Thyroid gland (tissue), 4 donors: ENCODE measurements around the gene MZF1. TPM values are rescaled to one million over a fixed set of nuclear protein-coding genes. Genes with fewer than 3 reads are reported as not detected.
A peak's percentile ranks its signal among the peaks of the same experiment; 100 is the strongest.

Experiments used
- DNase-seq, 2 donors: peaks; one replicate each; pipeline ENCODE4 v3.0.0-alpha.2; 2019
- H3K27ac ChIP-seq, 3 donors: fragments of 200-600 bp; sonication (generic); 1 replicate in 2 of 3; 2 replicates in 1 of 3; pipeline ENCODE4 v1.5.1; 2016 to 2019; ENCODE audit warnings: mild to moderate bottlenecking in 1 of 3, moderate library complexity in 1 of 3
- H3K27me3 ChIP-seq: fragments of 200-600 bp; sonication (generic); one replicate; pipeline ENCODE4 v1.5.1; 2019
- H3K36me3 ChIP-seq, 2 donors: fragments of 200-600 bp; sonication (generic); one replicate each; pipeline ENCODE4 v1.5.1; 2016 to 2019
- H3K4me1 ChIP-seq, 2 donors: fragments of 200-600 bp; sonication (generic); one replicate each; pipeline ENCODE4 v1.5.1; 2017 to 2019
- H3K4me3 ChIP-seq, 3 donors: fragments of 200-600 bp; sonication (generic); replicated peaks in 1 of 3; 1 replicate in 2 of 3; 2 replicates in 1 of 3; pipeline ENCODE4 v1.5.1; 2016; ENCODE audit warnings: mild to moderate bottlenecking in 1 of 3
- H3K9me3 ChIP-seq: fragments of 200-600 bp; sonication (generic); one replicate; pipeline ENCODE4 v1.5.1; 2017
- CTCF ChIP-seq, 6 experiments: fragments of 200-600 bp in 3 of 6; fragments of 450-650 bp in 3 of 6; sonication (generic) in 3 of 6; IDR thresholded peaks; one replicate each; pipeline ENCODE4 v1.5.1; 2016 to 2019; ENCODE audit warnings: antibody characterized with exemption in 6 of 6, mild to moderate bottlenecking in 2 of 6, inconsistent platforms in 1 of 6, moderate library complexity in 1 of 6
- POLR2A ChIP-seq, 2 donors: fragments of 450-650 bp; IDR thresholded peaks; one replicate each; pipeline ENCODE4 v1.6.1; 2017; ENCODE audit warnings: antibody characterized with exemption in 2 of 2, mild to moderate bottlenecking in 2 of 2, moderate library complexity in 1 of 2
- WGBS, 2 donors: methylation state at CpG; one replicate each; pipeline ENCODE4 v1.1.5; 2017; 5-methylcytosine and 5-hydroxymethylcytosine counted together
- intact Hi-C: fragments of 100-400 bp; cut with DNase I; formaldehyde crosslinking; loops from one replicate; pipeline ENCODE4 v1.15.1; 2023
- total RNA-seq, 4 donors: library from RNA; depleted of rRNA; stranded (reverse); fragments of >200 nt; gene quantifications; one replicate each; pipeline ENCODE4 v1.2.3, GENCODE V29; 2016

Gene MZF1
- total RNA-seq, 4 donors from 2014 or later = 55.0 to 82.7 (median 70.5) TPM

DNA sequence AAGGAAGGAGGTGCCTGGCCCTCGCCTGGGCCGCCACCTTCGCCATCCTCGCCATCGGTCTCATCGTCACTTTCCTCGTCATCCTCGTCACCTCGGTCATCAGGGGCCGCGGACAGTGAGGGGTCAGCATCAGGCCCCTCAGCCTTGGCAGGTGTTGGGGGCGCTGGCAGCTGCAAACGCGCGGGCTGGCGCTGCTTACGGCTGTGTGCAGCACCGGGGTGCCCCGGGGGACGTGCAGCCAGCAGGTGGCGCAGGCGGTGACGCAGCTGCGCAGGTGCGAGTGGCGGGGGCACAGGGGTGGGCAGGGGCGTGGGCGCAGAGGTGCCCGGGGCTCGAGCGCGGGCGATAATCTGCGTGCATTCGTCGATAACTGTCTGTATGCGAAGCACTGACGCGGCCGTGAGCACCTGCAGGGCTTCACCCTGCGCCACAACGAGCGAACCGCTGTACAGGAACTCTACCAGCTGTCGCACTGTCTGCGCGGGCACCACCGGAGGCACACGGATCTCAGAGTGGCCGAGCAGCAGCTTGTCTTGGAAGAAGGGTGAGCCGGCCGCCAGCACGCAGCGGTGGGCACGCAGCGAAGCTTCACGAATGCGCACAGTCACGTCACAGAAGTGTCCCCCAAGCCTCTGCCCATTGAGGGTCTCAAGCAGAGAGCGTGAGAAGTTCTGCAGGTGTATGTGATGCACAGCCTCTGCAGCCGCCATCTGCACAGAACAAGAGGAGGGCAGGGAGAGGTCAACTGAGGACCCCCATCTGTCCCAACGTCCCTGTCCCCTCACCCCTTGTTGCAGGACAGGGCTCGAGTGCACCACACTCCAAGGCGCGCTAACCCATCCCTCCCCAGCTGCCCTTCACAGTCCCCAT is 55.9 kb downstream of the MZF1 start:
- no peak overlapping the region for H3K27ac ChIP-seq
- 90 to 95% methylated on average over 34 to 60 of the region's 65 CpGs for WGBS, 2 donors
- no peak for TF ChIP-seq CTCF (IDR thresholded peaks at IDR 0.05)
- TF ChIP-seq POLR2A (IDR thresholded peaks at IDR 0.05) = no peak
- peaks cover 30 to 38% of the 10 kb centered on the region in 2 donors for H3K4me1 ChIP-seq
- H3K36me3 ChIP-seq = peaks cover 14 to 15% of the 10 kb centered on the region in 2 donors
- no peaks in the 10 kb centered on the region for H3K9me3 ChIP-seq
- DNase-seq = no peak
- intact Hi-C loops = no loop called here
- no peaks in the 10 kb centered on the region for H3K27me3 ChIP-seq
- no peak overlapping the region for H3K4me3 ChIP-seq

DNA sequence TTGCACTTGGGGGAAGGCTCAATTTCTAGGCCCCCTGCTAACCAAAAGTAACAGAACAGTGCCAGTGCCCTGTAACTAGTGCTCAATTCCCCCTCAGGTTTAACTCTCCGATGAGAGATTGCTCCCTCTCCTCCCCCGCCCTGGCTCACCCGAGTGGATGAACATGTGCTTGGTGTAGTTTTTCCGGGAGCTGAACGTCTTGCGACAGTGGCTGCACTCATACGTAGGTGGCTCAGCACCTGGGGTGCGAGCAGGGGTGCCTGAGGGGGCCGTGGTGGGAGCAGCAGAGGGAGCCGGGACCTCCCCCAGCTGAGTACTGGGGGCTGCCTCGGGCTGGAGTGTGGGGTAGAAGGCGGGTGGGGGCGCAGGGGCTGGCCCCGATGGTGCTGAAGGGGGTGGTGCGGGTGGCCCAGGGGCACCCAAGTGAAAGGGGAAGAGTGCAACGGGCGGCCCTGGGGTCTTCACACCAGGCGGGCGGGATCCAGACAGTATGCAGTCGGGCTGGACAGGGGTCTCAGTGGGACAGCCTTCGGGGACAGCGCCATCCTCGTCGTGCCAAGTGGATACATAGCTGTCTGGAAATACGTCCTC is 56.8 kb downstream of the MZF1 start:
- no peak overlapping the region for H3K27ac ChIP-seq
- no peak for DNase-seq
- peaks cover 30 to 38% of the 10 kb centered on the region in 2 donors for H3K4me1 ChIP-seq
- no peak overlapping the region for H3K4me3 ChIP-seq
- TF ChIP-seq CTCF (IDR thresholded peaks at IDR 0.05) = no peak
- TF ChIP-seq POLR2A (IDR thresholded peaks at IDR 0.05) = no peak
- intact Hi-C loops = no loop called here
- H3K9me3 ChIP-seq = no peaks in the 10 kb centered on the region
- no peaks in the 10 kb centered on the region for H3K27me3 ChIP-seq
- 88 to 91% methylated on average over 25 of the region's 25 CpGs for WGBS, 2 donors
- peaks cover 14 to 15% of the 10 kb centered on the region in 2 donors for H3K36me3 ChIP-seq

DNA sequence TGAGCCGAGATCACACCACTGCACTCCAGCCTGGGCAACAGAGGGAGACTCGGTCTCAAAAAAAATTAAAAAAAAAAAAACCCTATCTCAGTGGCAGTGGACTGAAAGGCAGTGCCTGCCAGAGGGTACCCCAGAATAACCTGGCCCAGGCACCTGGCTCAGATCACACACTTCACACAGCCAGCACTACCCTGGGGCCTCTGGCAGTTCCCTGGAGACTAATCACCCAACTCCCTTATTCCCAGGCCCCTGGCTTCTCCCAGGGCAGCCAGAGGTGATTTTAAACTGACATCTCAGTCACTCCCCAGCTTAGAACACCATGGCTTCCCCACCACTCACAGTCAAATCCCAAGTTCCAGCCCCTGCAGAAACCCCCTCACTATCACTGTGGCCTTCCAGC is 57.9 kb downstream of the MZF1 start:
- Histone ChIP-seq H3K4me1 (peaks cover 27 to 33% of the 10 kb centered on the region in 2 donors), H3K4me3 (no peak overlapping the region), H3K36me3 (peaks cover 14 to 15% of the 10 kb centered on the region in 2 donors), H3K27ac (no peak overlapping the region), H3K27me3 (no peaks in the 10 kb centered on the region), H3K9me3 (no peaks in the 10 kb centered on the region)
- DNase-seq = no peak
- WGBS, 2 donors = 97 to 100% methylated on average over 2 of the region's 2 CpGs
- TF ChIP-seq CTCF (IDR thresholded peaks at IDR 0.05) = no peak
- intact Hi-C loops = no loop called here

DNA sequence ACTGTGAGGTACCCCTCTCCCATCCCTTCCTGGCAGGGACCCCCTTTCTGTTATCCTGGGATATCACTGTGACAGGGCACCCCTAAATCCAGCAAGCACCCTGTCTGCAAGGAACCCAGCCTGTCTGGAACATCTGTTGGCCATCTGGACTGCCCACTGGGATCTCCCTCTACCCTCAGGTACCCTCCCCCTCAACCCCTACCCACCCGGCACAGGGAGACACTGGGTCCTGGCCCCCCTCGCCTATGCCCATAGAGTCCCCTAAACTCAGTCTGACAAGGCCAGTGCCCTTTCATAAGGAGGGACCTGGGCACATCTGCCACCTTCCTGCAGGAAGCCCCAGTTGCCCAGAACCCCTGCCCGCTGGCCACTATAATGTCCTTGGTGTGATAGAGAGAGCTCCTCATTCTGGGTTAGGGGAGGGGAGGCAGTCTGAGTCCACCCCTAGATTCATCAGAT is 58.5 kb downstream of the MZF1 start:
- 60 to 73% methylated on average over 3 of the region's 3 CpGs for WGBS, 2 donors
- no peaks in the 10 kb centered on the region for H3K9me3 ChIP-seq
- peak overlapping the region in 2 of 3 donors; percentile 73 to 84 for H3K27ac ChIP-seq
- intact Hi-C loops = no loop called here
- TF ChIP-seq POLR2A (IDR thresholded peaks at IDR 0.05) (no peak), CTCF (IDR thresholded peaks at IDR 0.05) (no peak)
- H3K36me3 ChIP-seq = peaks cover 14 to 15% of the 10 kb centered on the region in 2 donors
- H3K4me3 ChIP-seq = peak overlapping the region in 1 of 3 donors; percentile 28
- peaks cover 24 to 31% of the 10 kb centered on the region in 2 donors for H3K4me1 ChIP-seq
- H3K27me3 ChIP-seq = no peaks in the 10 kb centered on the region
- no peak for DNase-seq
